GM21423 (cell line): ENCODE measurements around the gene GALNT17.

Experiments
- ATAC-seq: cut with Tn5 transposase; IDR thresholded peaks from one replicate; pipeline ENCODE4 v1.9.1; 2021; ENCODE audit warnings: mild to moderate bottlenecking, moderate library complexity; ENCODE audit not compliant: unreplicated experiment

Gene GALNT17

DNA sequence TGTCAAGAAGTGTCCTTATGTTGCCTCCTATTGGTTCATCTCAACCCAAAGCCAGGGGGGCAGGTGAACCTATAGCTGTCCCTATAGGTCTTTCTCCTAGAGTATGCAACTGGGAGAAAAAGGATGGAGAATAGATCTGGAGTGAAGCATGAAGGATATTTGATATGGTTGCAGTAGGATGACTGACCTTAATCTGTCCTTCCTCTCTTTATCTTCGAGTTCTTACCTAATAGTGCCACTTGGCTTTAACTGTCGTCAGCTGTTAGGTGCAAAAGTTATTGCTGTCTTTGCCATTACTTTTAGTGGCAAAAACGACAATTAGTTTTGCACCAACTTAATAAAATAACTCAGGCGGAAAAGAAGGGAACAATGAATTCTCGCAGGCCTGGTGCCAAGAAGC, 196.0 kb downstream of the GALNT17 start:
- ATAC-seq = no peak

DNA sequence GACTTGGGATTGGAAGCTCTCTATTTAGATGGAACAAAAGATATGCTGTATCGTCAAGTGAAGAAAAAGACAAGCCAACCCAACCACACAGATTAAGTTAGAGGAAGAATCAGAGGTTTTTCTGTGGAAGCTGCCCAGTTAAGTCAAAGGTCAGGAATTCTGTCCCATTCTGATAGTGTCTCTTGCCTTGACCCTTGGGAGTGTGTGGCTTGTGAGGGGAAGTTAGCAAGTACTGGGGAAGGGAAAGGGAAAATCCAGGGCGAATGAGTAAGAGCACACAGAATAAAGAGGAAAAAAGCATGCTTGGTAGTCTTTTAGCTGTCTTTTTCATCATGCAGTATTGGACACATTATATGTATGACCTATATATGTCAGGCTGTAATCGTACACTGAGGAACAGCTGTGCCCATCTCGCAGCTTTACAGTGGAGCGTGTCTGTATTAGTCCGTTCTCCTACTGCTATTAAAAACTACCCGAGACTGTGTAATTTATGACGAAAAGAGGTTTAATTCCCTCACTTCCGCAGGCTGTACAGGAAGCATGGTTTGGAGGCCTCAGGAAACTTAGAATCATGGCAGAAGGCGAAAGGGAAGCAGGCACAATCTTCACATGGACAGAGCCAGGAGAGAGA, 197.2 kb downstream of the GALNT17 start:
- ATAC-seq = no peak

DNA sequence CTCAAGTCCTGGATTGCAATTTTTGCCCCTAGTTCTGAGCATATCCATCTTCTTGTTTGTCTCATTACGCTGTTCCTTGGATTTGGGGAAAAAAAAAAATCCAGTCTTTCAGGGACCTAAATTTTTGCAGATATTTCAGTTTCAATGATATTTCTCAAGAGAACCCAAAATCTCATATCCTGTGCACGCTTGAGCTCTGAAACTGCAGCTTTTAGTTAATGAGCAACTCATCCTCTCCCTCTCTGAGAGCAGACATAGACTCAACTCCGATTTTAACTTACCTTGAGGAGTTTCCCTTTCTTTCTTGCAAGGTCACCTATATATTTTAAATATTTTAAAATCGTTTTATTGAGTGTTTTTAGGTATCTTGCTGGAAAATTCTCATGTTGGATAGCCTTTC, 200.3 kb downstream of the GALNT17 start:
- ATAC-seq = no peak

DNA sequence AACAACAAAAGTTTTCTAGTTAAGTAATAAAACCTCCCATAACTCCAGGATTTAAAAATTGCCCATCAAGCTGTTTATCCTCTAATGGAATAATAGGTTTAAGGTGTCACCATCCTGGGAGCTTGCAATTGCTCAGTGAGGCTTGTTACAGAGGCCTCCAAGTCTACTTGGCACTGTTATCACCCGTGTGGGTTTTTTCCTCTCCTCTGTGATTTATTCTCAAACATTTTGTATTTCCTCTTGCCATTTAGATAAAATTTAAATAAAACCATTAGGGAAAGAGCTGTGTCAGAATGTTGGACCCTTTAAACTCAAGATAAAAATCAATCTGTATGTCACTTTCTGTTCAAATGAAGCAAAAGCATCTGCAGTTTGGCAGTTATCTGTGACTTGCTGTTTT, 202.6 kb downstream of the GALNT17 start:
- ATAC-seq = no peak

DNA sequence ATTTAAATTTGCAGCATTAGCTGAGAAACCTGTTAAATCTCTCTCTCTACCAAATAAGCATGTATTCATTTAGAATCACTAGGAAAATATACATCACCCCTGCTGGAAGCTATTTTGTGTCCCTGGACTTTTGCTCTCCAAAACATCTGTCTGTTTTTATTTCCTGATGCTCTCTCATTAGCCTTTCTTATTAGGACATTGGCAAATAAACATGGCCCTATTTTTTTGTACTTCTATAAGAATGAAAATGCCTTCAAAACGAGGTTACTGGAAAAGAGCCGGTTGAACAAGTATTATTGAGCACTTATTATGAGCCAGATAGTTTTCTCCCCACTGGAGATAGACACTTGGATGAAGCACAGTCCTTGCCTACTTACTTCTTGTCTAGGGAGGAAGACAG, 206.9 kb downstream of the GALNT17 start:
- ATAC-seq = no peak

DNA sequence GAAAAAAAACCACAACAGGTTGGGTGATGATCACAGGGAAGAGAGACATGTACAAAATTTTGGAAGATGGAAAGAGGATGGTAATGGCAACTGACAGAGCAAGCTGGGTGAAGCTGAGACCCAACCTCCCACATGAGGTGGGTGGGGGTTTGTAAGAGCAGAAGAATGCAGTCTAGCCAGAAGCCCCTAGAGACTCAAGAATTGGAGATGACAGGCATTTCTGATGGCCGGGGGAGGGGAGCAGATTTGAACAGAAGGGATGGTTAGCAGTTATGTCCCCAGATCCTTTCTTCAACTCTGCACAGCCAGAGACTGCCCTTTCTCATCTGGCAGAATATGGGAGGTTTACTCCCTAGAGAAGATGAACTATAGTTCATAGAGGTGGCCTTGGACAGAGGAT, 208.0 kb downstream of the GALNT17 start:
- ATAC-seq = no peak

DNA sequence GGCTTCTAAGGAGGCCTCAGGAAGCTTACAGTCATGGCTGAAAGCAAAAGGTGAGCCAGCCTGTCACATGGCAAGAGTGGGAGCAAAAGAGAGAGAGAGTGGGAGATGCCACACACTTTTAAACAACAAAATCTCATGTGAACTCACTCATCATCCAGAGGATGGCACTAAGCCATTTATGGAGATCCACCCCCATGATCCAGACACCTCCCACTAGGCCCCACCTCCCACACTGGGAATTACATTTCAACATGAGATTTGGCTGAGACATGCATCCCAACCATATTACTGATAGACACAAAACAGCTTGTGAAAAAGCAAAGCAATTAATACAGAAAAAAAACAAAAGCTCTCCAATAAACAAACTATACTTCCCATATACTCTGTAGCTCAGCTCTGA, 210.3 kb downstream of the GALNT17 start:
- no peak for ATAC-seq

DNA sequence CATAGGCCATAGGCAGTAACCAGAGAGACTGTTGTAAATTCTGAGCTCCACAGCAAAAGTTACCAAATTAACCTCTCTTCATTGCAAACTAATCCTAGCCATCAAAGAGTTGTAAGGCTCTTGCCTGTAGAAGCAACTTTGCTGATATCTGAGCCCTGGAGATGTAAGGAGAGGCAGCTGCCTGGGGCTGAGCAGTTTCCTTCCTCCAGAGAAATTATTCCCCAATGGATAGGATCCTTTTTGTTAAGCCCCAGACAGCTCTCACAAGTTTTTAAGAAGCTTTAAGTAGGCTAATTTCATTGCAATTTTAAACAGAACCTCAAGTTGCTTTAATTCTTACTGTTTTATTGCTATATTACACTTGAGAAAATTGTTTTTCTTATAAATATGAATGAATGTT, 211.1 kb downstream of the GALNT17 start:
- ATAC-seq = no peak

DNA sequence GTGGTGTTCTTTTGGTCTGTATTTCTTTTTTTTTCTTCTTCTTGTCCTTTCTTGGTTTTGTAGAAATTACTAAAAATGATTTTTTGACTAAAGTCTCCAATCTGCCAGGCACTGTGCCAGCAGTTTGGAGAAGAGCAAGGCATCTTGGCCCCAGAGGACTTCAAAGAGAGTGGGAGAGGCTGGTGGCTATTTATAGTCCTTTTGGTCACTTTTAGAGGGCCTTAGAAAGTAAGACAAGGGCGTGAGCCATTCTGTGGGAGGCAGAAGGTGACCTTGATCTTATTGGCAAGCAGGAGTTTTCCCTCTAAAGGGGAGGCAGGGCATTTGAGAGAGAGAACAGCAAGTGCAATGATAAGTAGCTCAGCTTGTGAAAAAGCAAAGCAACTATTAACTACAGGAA, 211.9 kb downstream of the GALNT17 start:
- no peak for ATAC-seq

DNA sequence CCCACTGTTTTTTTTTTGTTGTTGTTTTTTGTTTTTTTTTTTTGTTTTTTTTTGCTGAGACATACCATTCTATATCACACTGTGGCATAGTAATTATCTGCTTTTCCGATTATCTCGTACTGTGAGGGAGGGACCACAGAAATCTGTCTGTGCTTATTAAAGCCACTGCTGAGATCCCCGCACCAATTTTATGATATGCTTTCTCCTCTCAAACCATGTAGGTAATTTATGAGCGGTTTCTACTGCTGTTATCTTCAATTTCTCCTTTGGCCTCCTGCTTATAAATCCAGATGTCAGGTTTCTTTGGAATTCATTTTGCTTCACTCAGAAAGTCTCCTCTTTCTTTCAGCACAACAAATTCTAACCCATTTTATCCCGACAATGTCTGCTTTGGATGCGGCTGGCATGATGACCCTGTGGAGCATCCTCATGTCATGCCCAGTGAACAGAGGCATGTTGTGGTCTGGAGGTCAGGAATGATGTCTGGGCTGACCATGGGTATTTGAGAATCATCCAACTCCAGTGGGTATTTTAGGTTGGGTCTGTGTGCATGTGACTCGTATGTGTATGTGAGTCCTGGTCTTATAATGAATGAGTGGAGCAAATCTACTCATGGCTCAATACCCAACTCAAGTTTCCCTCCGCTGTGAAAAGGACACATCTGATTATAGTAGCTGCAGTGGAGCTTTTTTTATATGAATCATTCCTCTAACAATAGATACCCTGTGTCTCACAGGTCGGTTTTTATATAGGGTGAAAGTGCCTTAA, 213.4 kb downstream of the GALNT17 start:
- no peak for ATAC-seq

DNA sequence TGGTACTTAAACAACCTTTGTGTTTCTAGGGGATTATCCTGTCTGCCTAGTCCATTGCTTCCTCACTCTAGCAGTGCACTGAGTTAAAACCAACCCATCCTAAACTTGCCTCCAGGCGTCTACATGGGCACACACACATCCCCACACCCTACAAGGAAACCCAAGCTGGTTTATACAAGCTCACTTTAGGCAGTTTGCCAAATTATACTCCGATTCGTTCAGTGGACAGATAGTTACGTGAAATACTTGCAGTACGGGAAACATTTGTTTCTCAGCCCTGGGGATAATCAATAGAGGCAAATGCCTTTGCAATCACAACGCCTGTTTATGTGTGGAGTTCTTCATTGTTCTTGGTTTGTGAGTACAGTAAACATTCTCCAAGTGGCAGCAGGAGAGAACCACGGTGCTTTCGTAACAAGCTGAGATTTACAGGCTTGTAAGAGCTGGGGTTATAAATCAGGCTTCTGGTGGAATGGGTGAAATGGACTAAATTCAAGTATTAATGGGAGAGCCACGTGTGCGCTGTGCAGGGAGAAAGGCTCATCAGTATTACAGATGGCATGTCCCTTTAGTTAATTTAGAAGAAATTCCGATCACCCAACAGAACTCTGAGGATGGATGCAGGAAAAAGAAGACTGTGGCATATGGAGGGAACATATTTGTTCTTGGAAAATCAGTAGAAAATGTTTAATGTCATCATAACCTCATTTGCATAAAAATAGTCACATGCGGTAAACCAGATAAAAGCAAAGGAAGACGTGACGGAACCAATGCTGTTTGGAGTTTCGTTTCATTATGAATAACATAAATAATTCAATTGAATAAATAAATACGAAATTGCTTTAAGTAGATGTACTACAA, 217.1 kb downstream of the GALNT17 start:
- ATAC-seq = no peak

DNA sequence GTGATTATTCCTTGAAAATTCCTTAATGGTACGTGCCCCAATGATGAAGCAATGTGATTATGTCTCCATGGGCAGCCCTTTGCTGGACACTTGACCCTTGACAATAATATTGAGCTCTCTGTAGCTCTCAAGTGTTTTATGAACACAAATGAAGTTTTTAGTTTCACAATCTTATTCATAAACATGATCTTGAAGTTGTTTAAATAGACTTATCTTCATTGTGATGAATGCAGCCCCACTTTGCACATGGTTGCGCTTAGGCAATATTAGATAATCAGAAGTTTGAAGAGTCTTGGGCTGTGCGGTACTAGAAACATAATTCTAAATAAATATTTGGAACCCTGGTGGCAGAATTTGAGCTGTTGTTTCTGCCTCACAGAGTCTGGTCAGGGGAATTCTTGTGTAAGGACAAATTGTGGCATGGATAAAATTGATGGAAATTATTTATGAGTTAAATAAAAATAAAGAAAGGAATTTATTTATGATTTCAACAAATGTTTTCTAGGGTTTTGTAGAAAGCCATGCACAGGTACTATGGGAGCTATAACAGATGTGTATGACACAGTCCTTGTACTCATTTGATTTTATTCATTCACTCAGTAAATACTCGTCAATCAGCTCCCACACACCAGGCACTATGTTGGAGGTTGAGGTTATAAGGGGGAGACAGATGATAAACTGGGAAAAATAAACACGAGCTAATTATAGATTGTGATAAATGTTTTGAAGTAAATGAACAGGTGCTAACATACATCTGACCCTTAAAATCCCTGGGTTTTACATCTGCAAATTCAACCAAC, 217.9 kb downstream of the GALNT17 start:
- ATAC-seq = no peak

DNA sequence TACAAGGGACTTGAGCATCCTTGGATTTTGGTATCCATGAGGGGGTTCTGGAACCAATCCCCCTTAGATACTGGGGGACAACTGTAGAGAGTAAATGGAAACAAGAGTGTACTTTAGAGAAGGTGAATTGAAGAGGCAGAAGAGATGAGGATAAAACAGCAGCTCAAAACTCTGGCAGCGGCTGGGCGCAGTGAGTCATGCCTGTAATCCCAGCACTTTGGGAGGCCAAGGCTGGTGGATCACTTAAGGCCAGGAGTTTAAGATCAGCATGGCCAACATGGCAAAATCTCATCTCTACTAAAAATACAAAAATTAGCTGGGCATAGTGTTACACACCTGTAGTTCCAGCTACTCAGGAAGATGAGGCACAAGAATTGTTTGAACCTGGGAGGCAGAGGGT, 218.7 kb downstream of the GALNT17 start:
- ATAC-seq = no peak

DNA sequence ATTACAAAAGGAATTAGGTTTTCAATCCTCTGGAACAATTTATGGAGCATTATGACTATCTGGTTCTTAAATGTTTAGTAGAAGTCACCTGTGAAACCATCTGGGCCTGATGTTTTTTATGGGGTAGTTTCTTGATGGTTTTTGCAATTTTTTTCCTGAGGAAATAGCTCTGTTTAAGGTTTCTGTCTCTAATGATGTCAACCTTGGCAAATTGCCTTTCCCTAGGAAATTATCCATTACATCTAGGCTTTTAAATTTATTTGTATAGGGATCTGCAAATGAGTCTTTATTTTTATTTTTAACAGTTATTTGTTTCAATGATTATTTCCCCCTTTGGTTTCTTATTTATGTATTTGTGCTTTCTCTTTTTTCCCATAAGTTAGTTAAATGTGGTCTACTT, 222.8 kb downstream of the GALNT17 start:
- ATAC-seq = no peak

DNA sequence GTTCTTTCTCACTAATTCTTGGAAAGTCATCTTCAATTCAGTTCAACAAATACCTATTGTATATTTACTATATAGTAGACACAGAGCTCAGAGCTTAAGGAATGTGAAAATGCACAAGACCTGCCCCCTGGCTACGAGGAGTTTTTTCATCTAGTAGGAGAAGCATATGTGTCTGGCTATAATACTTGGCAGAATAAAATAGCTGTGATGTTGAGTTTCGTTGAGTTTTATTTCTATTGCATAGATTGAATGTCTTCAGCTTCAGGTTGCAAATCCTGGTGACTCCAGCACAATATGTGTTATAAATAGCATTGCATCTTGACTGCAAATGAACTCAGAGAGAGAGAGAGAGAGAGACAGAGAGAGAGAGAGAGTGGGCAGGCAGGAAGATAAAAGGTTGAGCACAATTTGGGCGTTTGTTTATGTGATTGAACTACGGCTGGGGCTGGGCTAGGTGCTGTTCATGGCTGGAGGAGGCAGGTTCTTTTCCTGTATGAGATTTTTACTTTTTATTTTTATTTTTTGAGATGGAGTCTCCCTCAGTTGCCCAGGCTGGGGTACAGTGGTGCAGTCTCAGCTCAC, 229.6 kb downstream of the GALNT17 start:
- no peak for ATAC-seq

DNA sequence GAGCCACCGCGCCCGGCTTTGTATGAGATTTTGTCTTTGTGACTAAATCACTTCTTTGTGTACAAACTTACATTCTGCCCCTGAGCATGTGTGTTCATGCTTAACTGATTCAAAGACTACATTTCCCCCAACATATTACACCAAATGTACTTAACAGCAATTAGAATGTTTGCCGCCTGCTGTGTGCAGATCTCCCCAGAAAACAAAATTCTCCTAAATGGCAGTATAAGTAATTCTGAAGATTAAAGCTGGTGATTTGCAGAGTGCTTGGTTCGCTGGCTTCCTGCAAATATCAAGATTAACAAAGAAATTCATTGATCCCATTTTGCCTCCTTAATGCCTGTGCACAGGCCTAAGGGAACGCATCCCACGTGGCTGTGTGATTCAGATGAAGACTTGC, 230.3 kb downstream of the GALNT17 start:
- no peak for ATAC-seq

DNA sequence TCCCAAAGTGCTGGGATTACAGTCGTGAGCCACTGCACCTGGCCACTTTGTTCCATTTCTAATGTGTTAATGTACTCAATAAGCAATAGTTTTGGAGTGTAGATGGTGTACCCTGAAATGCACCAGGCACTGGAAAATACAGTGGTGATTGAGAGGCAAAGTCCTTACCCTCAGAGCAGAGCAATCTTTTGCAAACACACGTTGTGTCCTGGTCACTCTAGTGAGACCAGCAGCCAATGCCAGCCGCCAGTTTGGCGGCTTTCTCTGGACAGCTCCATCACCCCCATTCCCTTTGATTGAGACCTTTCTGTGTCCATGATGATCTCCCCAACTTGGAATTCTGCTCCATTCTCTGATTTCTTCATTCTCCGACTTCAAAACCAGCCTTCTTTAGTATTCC, 231.3 kb downstream of the GALNT17 start:
- no peak for ATAC-seq

DNA sequence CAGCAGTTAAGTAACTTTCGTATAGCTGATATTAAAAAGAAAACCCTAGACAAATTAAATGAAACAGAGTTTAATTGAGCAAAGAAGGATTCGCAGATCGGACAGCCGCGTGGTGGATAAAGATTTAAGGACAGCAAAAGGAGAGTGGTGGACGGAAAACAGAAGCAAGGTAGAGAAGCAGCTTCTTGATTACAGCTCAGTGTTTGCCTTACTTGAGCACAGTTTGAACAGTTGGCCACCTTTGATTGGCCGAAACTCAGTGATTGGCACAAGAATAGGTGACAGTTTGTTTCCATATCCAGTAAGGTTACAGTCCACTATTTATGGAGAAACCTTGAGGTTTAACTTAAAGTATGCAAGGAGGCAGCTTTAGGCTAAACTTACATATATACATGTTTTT, 231.7 kb downstream of the GALNT17 start:
- no peak for ATAC-seq

DNA sequence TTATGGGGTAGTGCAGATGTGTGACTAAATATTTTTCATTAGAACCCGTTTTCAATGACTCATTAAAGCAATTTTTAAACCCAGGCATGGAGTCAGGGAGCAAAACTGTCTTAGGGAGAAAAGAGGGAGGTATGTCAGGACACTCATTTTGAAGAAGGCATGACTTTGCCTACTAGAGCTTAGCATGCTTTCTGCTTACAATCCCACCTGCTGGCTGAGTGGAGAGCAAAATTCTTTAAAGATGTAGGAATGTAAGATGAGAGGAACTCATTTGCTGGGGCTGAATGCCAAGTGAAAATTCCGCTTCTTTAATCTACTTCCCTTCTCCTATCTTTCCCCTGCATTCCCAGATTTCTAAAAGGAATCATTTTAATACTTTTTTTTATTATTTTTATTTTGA, 232.6 kb downstream of the GALNT17 start:
- ATAC-seq = no peak

DNA sequence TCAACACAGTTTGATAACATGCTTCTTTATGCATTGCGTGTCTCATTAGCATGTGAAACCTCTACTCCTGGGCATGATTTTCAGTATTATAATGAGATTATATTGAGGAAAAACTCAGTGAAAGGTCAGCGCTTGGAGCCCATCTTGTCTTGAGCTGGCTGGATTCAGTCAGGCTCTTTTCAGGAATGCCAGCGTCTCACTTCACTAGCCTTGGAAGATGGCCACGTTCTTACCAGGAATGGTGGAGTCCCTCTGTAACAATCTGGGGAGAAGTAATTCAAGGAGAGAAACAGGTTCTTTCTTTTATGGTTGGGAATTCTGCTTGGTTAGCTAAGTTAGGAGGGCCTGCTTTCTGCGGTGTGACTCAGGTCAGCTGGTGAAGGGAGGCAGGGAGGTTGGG, 241.0 kb downstream of the GALNT17 start:
- ATAC-seq = no peak

DNA sequence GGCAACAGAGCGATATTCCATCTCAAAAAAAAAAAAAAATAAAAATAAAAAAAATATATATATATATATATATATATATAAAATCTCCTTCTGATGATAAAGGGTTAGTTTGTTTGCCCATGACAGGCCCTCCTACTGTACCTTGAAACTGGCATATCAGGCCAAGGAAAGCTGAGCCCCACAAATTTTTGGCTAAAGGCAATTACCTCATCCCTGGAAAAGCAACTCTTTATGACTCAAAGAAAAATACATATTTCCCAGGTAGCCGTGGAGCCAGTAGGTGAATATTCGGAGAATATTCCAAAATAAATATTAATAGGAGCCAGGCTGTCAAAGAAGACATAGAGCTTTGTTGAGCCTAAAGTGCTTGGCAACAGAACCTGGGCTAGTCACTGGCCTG, 245.1 kb downstream of the GALNT17 start:
- no peak for ATAC-seq
